Measurements from ENCODE around the gene NELFCD.

- TF ChIP-seq CTCF (conservative IDR thresholded peaks at IDR 0.05 in 1 of 2, IDR thresholded peaks at IDR 0.05 in 1 of 2; ENCODE audit: low read depth in 1 of 2, low read length in 2 of 2) = no peak
- no peak for TF ChIP-seq EZH2 (IDR thresholded peaks at IDR 0.05; ENCODE audit: low read length, missing control alignments)
Measured at GRCh38 chr20:59002388-59002787, 21.3 kb downstream of the NELFCD start.

Data from fibroblast of lung (primary cell).